GM23338 (cell line): Measurements from ENCODE around the gene PCDHB6. TPM values are rescaled to one million over a fixed set of nuclear protein-coding genes. Genes with fewer than 3 reads are reported as not detected.
"Not testable (repeated sequence)": the region's sequence is repeated elsewhere in the genome, so short reads cannot be mapped to it uniquely, and the experiment has no call there.

ENCODE experiments used
- ATAC-seq: fragments of 200-7000 bp; cut with Tn5 transposase; 3 replicates; pipeline ENCODE4 v1.9.1; 2020
- DNase-seq: peaks from one replicate; pipeline ENCODE4 v3.0.0-alpha.2; 2015; ENCODE audit warnings: low spot score
- H2AFZ ChIP-seq: fragments of 200-600 bp; sonication (generic); 2 replicates; pipeline ENCODE4 v1.8.0; 2016; ENCODE audit warnings: antibody characterized with exemption, mild to moderate bottlenecking, moderate library complexity
- H3F3A ChIP-seq: fragments of 200-600 bp; sonication (generic); replicated peaks from 2 replicates; pipeline ENCODE4 v1.8.0; 2017; ENCODE audit warnings: antibody characterized with exemption, mixed run types, low read depth
- H3K27ac ChIP-seq: fragments of 200-600 bp; sonication (generic); 2 replicates; pipeline ENCODE4 v1.6.1; 2016; ENCODE audit warnings: low read depth
- H3K27me3 ChIP-seq: fragments of 200-600 bp; sonication (generic); 2 replicates; pipeline ENCODE4 v1.8.0; 2016; ENCODE audit warnings: mild to moderate bottlenecking, mixed run types, moderate library complexity; ENCODE audit not compliant: insufficient read depth
- H3K36me3 ChIP-seq: fragments of 200-600 bp; sonication (generic); 2 replicates; pipeline ENCODE4 v1.8.0; 2016; ENCODE audit warnings: mild to moderate bottlenecking; ENCODE audit not compliant: insufficient read depth
- H3K4me1 ChIP-seq: fragments of 200-600 bp; sonication (generic); 2 replicates; pipeline ENCODE4 v1.8.0; 2016; ENCODE audit warnings: mild to moderate bottlenecking, moderate library complexity; ENCODE audit not compliant: insufficient read depth
- H3K4me2 ChIP-seq: fragments of 200-600 bp; sonication (generic); 2 replicates; pipeline ENCODE4 v1.7.1; 2017; ENCODE audit warnings: mixed run types
- H3K4me3 ChIP-seq: fragments of 200-600 bp; sonication (generic); 2 replicates; pipeline ENCODE4 v1.6.1; 2016; ENCODE audit warnings: mixed run types
- H3K79me2 ChIP-seq: fragments of 200-600 bp; sonication (generic); replicated peaks from 2 replicates; pipeline ENCODE4 v1.8.0; 2017; ENCODE audit warnings: mild to moderate bottlenecking; ENCODE audit not compliant: insufficient read depth
- H3K9me2 ChIP-seq: fragments of 200-600 bp; sonication (generic); 2 replicates; pipeline ENCODE4 v1.8.0; 2017; ENCODE audit not compliant: insufficient read depth
- H4K20me1 ChIP-seq: fragments of 200-600 bp; sonication (generic); replicated peaks from 2 replicates; pipeline ENCODE4 v1.8.0; 2017; ENCODE audit warnings: mild to moderate bottlenecking; ENCODE audit not compliant: insufficient read depth
- H3K27ac Mint-ChIP-seq: 2 replicates; pipeline ENCODE4 v1.8.0; 2020; ENCODE audit warnings: inconsistent platforms, mild to moderate bottlenecking, moderate library complexity, mixed read lengths
- H3K27me3 Mint-ChIP-seq: 3 replicates; pipeline ENCODE4 v1.8.0; 2022; ENCODE audit warnings: low read depth, mild to moderate bottlenecking, moderate library complexity, mixed read lengths, inconsistent platforms; ENCODE audit not compliant: insufficient read depth, poor library complexity
- H3K36me3 Mint-ChIP-seq: 3 replicates; pipeline ENCODE4 v1.8.0; 2021; ENCODE audit warnings: low read depth, mild to moderate bottlenecking, inconsistent platforms, moderate library complexity, mixed read lengths
- H3K4me1 Mint-ChIP-seq: 3 replicates; pipeline ENCODE4 v1.8.0; 2020; ENCODE audit warnings: mild to moderate bottlenecking, inconsistent platforms, mixed read lengths
- H3K4me3 Mint-ChIP-seq: 3 replicates; pipeline ENCODE4 v1.8.0; 2021; ENCODE audit warnings: moderate library complexity, mild to moderate bottlenecking, inconsistent platforms, mixed read lengths
- H3K9me3 Mint-ChIP-seq: 3 replicates; pipeline ENCODE4 v1.8.0; 2020; ENCODE audit warnings: moderate library complexity, mild to moderate bottlenecking, inconsistent platforms, mixed read lengths
- CTCF ChIP-seq, 2 experiments: fragments of 200-600 bp in 1 of 2; sonication (generic) in 1 of 2; conservative IDR thresholded peaks; 2 replicates each; pipeline versions ENCODE4 v1.5.1 to v1.6.1; 2016 to 2017; ENCODE audit warnings: antibody characterized with exemption in 2 of 2, low read depth in 2 of 2, mild to moderate bottlenecking in 2 of 2, moderate library complexity in 1 of 2
- ETS1 ChIP-seq: IDR thresholded peaks from 2 replicates; pipeline ENCODE4 v1.6.1; 2016; ENCODE audit warnings: antibody characterized with exemption
- EZH2phosphoT487 ChIP-seq: fragments of 200-600 bp; sonication (generic); IDR thresholded peaks from one replicate; pipeline ENCODE4 v1.8.1; 2018; ENCODE audit warnings: antibody characterized with exemption; ENCODE audit not compliant: unreplicated experiment
- JUNB ChIP-seq: IDR thresholded peaks from one replicate; pipeline ENCODE4 v1.6.1; 2016; ENCODE audit warnings: antibody characterized with exemption; ENCODE audit not compliant: unreplicated experiment
- POLR2AphosphoS5 ChIP-seq: IDR thresholded peaks from 2 replicates; pipeline ENCODE4 v1.6.1; 2016; ENCODE audit warnings: antibody characterized with exemption, low read depth
- REST ChIP-seq: IDR thresholded peaks from one replicate; pipeline ENCODE4 v1.6.1; 2018; ENCODE audit warnings: antibody characterized with exemption; ENCODE audit not compliant: unreplicated experiment
- STAT1 ChIP-seq: IDR thresholded peaks from one replicate; pipeline ENCODE4 v1.6.1; 2016; ENCODE audit warnings: antibody characterized with exemption; ENCODE audit not compliant: unreplicated experiment
- ZNF114 ChIP-seq: fragments of 250-450 bp; sonication (Bioruptor Pico); IDR thresholded peaks from 2 replicates; pipeline ENCODE4 v1.5.0; 2020; ENCODE audit warnings: mild to moderate bottlenecking, moderate library complexity
- ZNF331 ChIP-seq: fragments of 250-450 bp; sonication (Bioruptor Pico); IDR thresholded peaks from 2 replicates; pipeline ENCODE4 v1.5.0; 2020; ENCODE audit warnings: low read depth, mild to moderate bottlenecking, moderate library complexity
- ZNF462 ChIP-seq: fragments of 250-450 bp; sonication (Bioruptor Pico); IDR thresholded peaks from 2 replicates; pipeline ENCODE4 v1.5.0; 2020; ENCODE audit warnings: mild to moderate bottlenecking, moderate library complexity
- polyA plus RNA-seq: library from polyadenylated mRNA; unstranded; fragments of >200 nt; fragmentation: Nextera tagmentation; extraction: Ambion mirVana; gene quantifications from 2 replicates; pipeline ENCODE4 v1.2.1, GENCODE V29; 2016
- total RNA-seq: library from RNA; depleted of rRNA; stranded (reverse); fragments of >200 nt; shearing (Covaris generic); gene quantifications from 2 replicates; pipeline ENCODE4 v1.2.3, GENCODE V29; 2014

Gene PCDHB6
- total and polyA plus RNA-seq, 2 experiments from 2014 or later: 0.11 to 0.52 TPM

GRCh38 chr5:141150993-141151325, 1.1 kb downstream of the PCDHB6 start:
- ATAC-seq (no peak), DNase-seq (no peak)
- Histone ChIP-seq H2AFZ (no peak overlapping the region), H3K79me2 (no peaks in the 10 kb centered on the region), H3K9me2 (no peaks in the 10 kb centered on the region), H3K4me1 (no peaks in the 10 kb centered on the region), H4K20me1 (no peaks in the 10 kb centered on the region; the same call in 1 of the 2 replicates), H3K27me3 (no peaks in the 10 kb centered on the region), H3K36me3 (no peaks in the 10 kb centered on the region), H3K4me2 (no peak overlapping the region), H3K4me3 (no peak overlapping the region), H3F3A (no peaks in the 10 kb centered on the region), H3K27ac (no peak overlapping the region)
- Mint-ChIP-seq H3K27me3 (peaks cover 5% of the 10 kb centered on the region), H3K9me3 (peaks cover 28% of the 10 kb centered on the region), H3K4me3 (no peak overlapping the region), H3K36me3 (peaks cover 25% of the 10 kb centered on the region), H3K4me1 (no peaks in the 10 kb centered on the region), H3K27ac (no peak overlapping the region)
- TF ChIP-seq JUNB: no peak
- TF ChIP-seq EZH2phosphoT487: no peak
- TF ChIP-seq ZNF331: no peak
- TF ChIP-seq CTCF (conservative IDR thresholded peaks at IDR 0.05; ENCODE audit: low read depth in 2 of 2): no peak
- TF ChIP-seq REST: no peak
- TF ChIP-seq POLR2AphosphoS5: no peak
- TF ChIP-seq ZNF462 (CRISPR knock-in tag): no peak
- TF ChIP-seq STAT1: no peak
- TF ChIP-seq ZNF114: no peak
- no peak for TF ChIP-seq ETS1

GRCh38 chr5:141151632-141152031, 1.8 kb downstream of the PCDHB6 start:
- H3K36me3 ChIP-seq, H4K20me1 ChIP-seq, DNase-seq, H3K9me2 ChIP-seq, H3K27ac ChIP-seq, H3K4me1 Mint-ChIP-seq, H3K4me3 Mint-ChIP-seq, H3K27ac Mint-ChIP-seq, H3K4me1 ChIP-seq, ATAC-seq, H2AFZ ChIP-seq, H3F3A ChIP-seq, H3K27me3 ChIP-seq, H3K4me2 ChIP-seq, H3K4me3 ChIP-seq, H3K27me3 Mint-ChIP-seq, H3K79me2 ChIP-seq: not testable (repeated sequence)
- Mint-ChIP-seq H3K9me3 (peaks cover 32% of the 10 kb centered on the region), H3K36me3 (peaks cover 32% of the 10 kb centered on the region)
